Kidney epithelial cell (primary cell): ENCODE measurements around the gene CLSTN2. TPM values are rescaled to one million over a fixed set of nuclear protein-coding genes. Genes with fewer than 3 reads are reported as not detected.

Experiments used
- DNase-seq: peaks from one replicate; pipeline ENCODE4 v3.0.0-alpha.2; 2010; ENCODE audit warnings: low read depth
- H3K27me3 ChIP-seq: 2 replicates; pipeline ENCODE4 v1.6.0; 2011; ENCODE audit warnings: low read length; ENCODE audit not compliant: control insufficient read depth, insufficient read depth
- H3K36me3 ChIP-seq: 2 replicates; pipeline ENCODE4 v1.5.1; 2011; ENCODE audit warnings: low read length; ENCODE audit not compliant: control insufficient read depth, insufficient read depth
- H3K4me3 ChIP-seq: 2 replicates; pipeline ENCODE4 v1.5.1; 2011; ENCODE audit warnings: low read depth, mild to moderate bottlenecking, control low read depth, low read length
- CTCF ChIP-seq: IDR thresholded peaks from 2 replicates; pipeline ENCODE4 v1.5.1; 2011; ENCODE audit warnings: mild to moderate bottlenecking, moderate library complexity, low read length, control low read depth, inconsistent platforms; ENCODE audit not compliant: insufficient read depth, poor library complexity, severe bottlenecking
- total RNA-seq: library from RNA; depleted of rRNA; stranded (reverse); fragments of >200 nt; gene quantifications from 2 replicates; pipeline ENCODE4 v1.2.3, GENCODE V29; 2015

CLSTN2 gene
- total RNA-seq, 1 donor from 2014 or later = 10.9 TPM

- Histone ChIP-seq H3K4me3 (no peak overlapping the region), H3K36me3 (no peaks in the 10 kb centered on the region), H3K27me3 (no peaks in the 10 kb centered on the region)
- DNase-seq = no peak
- TF ChIP-seq CTCF = no peak
These were observed 193.2 kb downstream of the CLSTN2 start for GRCh38 chr3:140128217-140128616.

GRCh38 chr3:140128631-140129030, 193.6 kb downstream of the CLSTN2 start:
- H3K36me3 ChIP-seq = no peaks in the 10 kb centered on the region
- H3K27me3 ChIP-seq = no peaks in the 10 kb centered on the region
- peak; percentile 59 for TF ChIP-seq CTCF
- H3K4me3 ChIP-seq = no peak overlapping the region
- DNase-seq = no peak

GRCh38 chr3:140129768-140130284, 194.8 kb downstream of the CLSTN2 start:
- Histone ChIP-seq H3K27me3 (no peaks in the 10 kb centered on the region), H3K4me3 (no peak overlapping the region), H3K36me3 (no peaks in the 10 kb centered on the region)
- DNase-seq = no peak
- no peak for TF ChIP-seq CTCF

GRCh38 chr3:140131895-140132294, 196.9 kb downstream of the CLSTN2 start:
- H3K4me3 ChIP-seq = no peak overlapping the region
- no peaks in the 10 kb centered on the region for H3K27me3 ChIP-seq
- DNase-seq = no peak
- no peak for TF ChIP-seq CTCF
- no peaks in the 10 kb centered on the region for H3K36me3 ChIP-seq

GRCh38 chr3:140134231-140134965, 199.4 kb downstream of the CLSTN2 start:
- Histone ChIP-seq H3K27me3 (no peaks in the 10 kb centered on the region), H3K36me3 (no peaks in the 10 kb centered on the region), H3K4me3 (no peak overlapping the region)
- no peak for DNase-seq
- no peak for TF ChIP-seq CTCF

GRCh38 chr3:140135461-140135860, 200.5 kb downstream of the CLSTN2 start:
- TF ChIP-seq CTCF = no peak

More at GRCh38 chr3:140135461-140135860, 200.5 kb downstream of the CLSTN2 start:
- Histone ChIP-seq H3K27me3 (no peaks in the 10 kb centered on the region), H3K36me3 (no peaks in the 10 kb centered on the region), H3K4me3 (no peak overlapping the region)
- DNase-seq = no peak
